HepG2 (cell line): Measurements from ENCODE around the gene IQGAP3. TPM values are rescaled to one million over a fixed set of nuclear protein-coding genes. Genes with fewer than 3 reads are reported as not detected.

Experiments
- ATAC-seq: fragments of 200-7000 bp; cut with Tn5 transposase; 3 replicates; pipeline ENCODE4 v1.9.1; 2020; ENCODE audit warnings: mild to moderate bottlenecking, moderate library complexity
- BruUV-seq: library from RNA; stranded (reverse); fragments of 400-500 nt; replicated peaks from 2 replicates; lab custom pipeline; 2021; lab: Mats Ljungman, UMichigan
- CTCF ChIA-PET: fragments of 300-600 bp; formaldehyde crosslinking; extraction: SDS; loops from one replicate; lab custom pipeline; 2021; ENCODE audit warnings: low total read pairs, inconsistent platforms, low intra/inter-chr PET ratio; lab: Yijun Ruan, JAX
- POLR2A ChIA-PET: fragments of 350-600 bp; sonication (Branson Sonifier 250); formaldehyde crosslinking; loops from one replicate; lab custom pipeline; 2020; ENCODE audit warnings: antibody characterized with exemption, inconsistent platforms; lab: Yijun Ruan, JAX
- DNase-seq: peaks from one replicate; pipeline ENCODE4 v3.0.0-alpha.2; 2015; ENCODE audit warnings: low spot score
- FAIRE-seq: peaks from 3 replicates; lab custom pipeline; 2011; peaks lifted over from hg19 to GRCh38; lab: Jason Lieb, UNC
- H2AFZ ChIP-seq: one replicate; pipeline ENCODE4 v1.6.1; 2011; ENCODE audit warnings: low read length, inconsistent platforms
- H3K27ac ChIP-seq: fragments of 300-600 bp; 3 replicates; pipeline ENCODE4 v1.8.0; 2011; ENCODE audit warnings: mixed run types, mild to moderate bottlenecking, mixed read lengths, low read length, inconsistent platforms; ENCODE audit not compliant: insufficient read depth; ENCODE audit errors: extremely low read length
- H3K27me3 ChIP-seq, 2 experiments: fragments of 200-600 bp in 1 of 2; 2 replicates in 1 of 2; 3 replicates in 1 of 2; pipeline versions ENCODE4 v1.6.0 to v1.8.0; 2011; ENCODE audit warnings: low read length in 2 of 2, mild to moderate bottlenecking in 2 of 2, moderate library complexity in 2 of 2, inconsistent platforms in 1 of 2; ENCODE audit not compliant: insufficient read depth in 2 of 2, control insufficient read depth in 1 of 2
- H3K36me3 ChIP-seq, 2 experiments: fragments of 200-600 bp in 1 of 2; replicated peaks in 1 of 2; 2 replicates in 1 of 2; 3 replicates in 1 of 2; pipeline versions ENCODE4 v1.5.1 to v1.8.0; 2011; ENCODE audit warnings: low read length in 2 of 2, inconsistent platforms in 1 of 2; ENCODE audit not compliant: insufficient read depth in 2 of 2, control insufficient read depth in 1 of 2
- H3K4me1 ChIP-seq: 2 replicates; pipeline ENCODE4 v1.5.1; 2012; ENCODE audit warnings: low read length, inconsistent platforms; ENCODE audit not compliant: insufficient read depth
- H3K4me2 ChIP-seq: 2 replicates; pipeline ENCODE4 v1.6.0; 2011; ENCODE audit warnings: low read depth, low read length, inconsistent platforms
- H3K4me3 ChIP-seq, 3 experiments: fragments of 200-600 bp in 1 of 3; sonication (generic), shearing (Covaris generic) in 1 of 3; replicated peaks in 1 of 3; 2 replicates each; pipeline ENCODE4 v1.5.1; 2011 to 2016; ENCODE audit warnings: low read length in 3 of 3, inconsistent platforms in 2 of 3, low read depth in 2 of 3, mild to moderate bottlenecking in 2 of 3, control low read depth in 1 of 3, mixed read lengths in 1 of 3; ENCODE audit not compliant: insufficient read depth in 1 of 3
- H3K79me2 ChIP-seq: one replicate; pipeline ENCODE4 v1.6.1; 2011; ENCODE audit warnings: low read length, inconsistent platforms; ENCODE audit not compliant: insufficient read depth
- H3K9ac ChIP-seq: 2 replicates; pipeline ENCODE4 v1.6.0; 2011; ENCODE audit warnings: mild to moderate bottlenecking, low read depth, low read length, inconsistent platforms; ENCODE audit not compliant: insufficient read depth
- H3K9me3 ChIP-seq: 2 replicates; pipeline ENCODE4 v1.5.1; 2012; ENCODE audit warnings: mild to moderate bottlenecking, low read length
- H4K20me1 ChIP-seq: 2 replicates; pipeline ENCODE4 v1.6.0; 2011; ENCODE audit warnings: inconsistent platforms, mild to moderate bottlenecking, low read length, moderate library complexity; ENCODE audit not compliant: insufficient read depth
- HOXA9 ChIP-seq: sonication (generic); formaldehyde crosslinking; IDR thresholded peaks from 2 replicates; pipeline ENCODE4 v1.8.1; 2022; ENCODE audit warnings: missing genetic modification reagents, mild to moderate bottlenecking, moderate library complexity, borderline replicate concordance
- KLF16 ChIP-seq, 2 experiments: sonication (generic) in 1 of 2; formaldehyde crosslinking in 1 of 2; IDR thresholded peaks; 2 replicates each; pipeline versions ENCODE4 v1.6.1 to v1.8.0; 2016 to 2023; ENCODE audit warnings: missing genetic modification reagents in 2 of 2, missing compliant biosample characterization in 1 of 2
- MXI1 ChIP-seq: IDR thresholded peaks from 3 replicates; pipeline ENCODE4 v1.6.1; 2012; ENCODE audit warnings: low read depth, low read length, inconsistent platforms, borderline replicate concordance
- RAD21 ChIP-seq: fragments of 450-650 bp; formaldehyde crosslinking; IDR thresholded peaks from 2 replicates; pipeline ENCODE4 v1.5.0; 2020; ENCODE audit warnings: mild to moderate bottlenecking
- TP53 ChIP-seq: sonication (generic); formaldehyde crosslinking; conservative IDR thresholded peaks from 2 replicates; pipeline ENCODE4 v1.4.0; 2020; ENCODE audit warnings: missing genetic modification reagents
- XBP1 ChIP-seq: sonication (generic); formaldehyde crosslinking; IDR thresholded peaks from 2 replicates; pipeline ENCODE4 v1.5.0; 2020; ENCODE audit warnings: missing genetic modification reagents
- ZFP41 ChIP-seq: sonication (generic); formaldehyde crosslinking; IDR thresholded peaks from 2 replicates; pipeline ENCODE4 v1.4.0; 2020; ENCODE audit warnings: mild to moderate bottlenecking, missing genetic modification reagents, borderline replicate concordance
- ZNF589 ChIP-seq: sonication (generic); formaldehyde crosslinking; conservative IDR thresholded peaks from 2 replicates; pipeline ENCODE4 v1.8.0; 2022; ENCODE audit warnings: mild to moderate bottlenecking, moderate library complexity, missing genetic modification reagents
- ZNF75D ChIP-seq: sonication (generic); formaldehyde crosslinking; IDR thresholded peaks from 2 replicates; pipeline ENCODE4 v1.8.1; 2023; ENCODE audit warnings: missing genetic modification reagents, mild to moderate bottlenecking, borderline replicate concordance
- ZNF766 ChIP-seq: sonication (generic); formaldehyde crosslinking; IDR thresholded peaks from 2 replicates; pipeline ENCODE4 v1.5.0; 2020; ENCODE audit warnings: missing genetic modification reagents, borderline replicate concordance
- ZNF781 ChIP-seq: sonication (generic); formaldehyde crosslinking; IDR thresholded peaks from 2 replicates; pipeline ENCODE4 v1.5.1; 2020; ENCODE audit warnings: borderline replicate concordance, mild to moderate bottlenecking, missing genetic modification reagents; ENCODE audit errors: not compliant biosample characterization
- WGBS: methylation state at CpG from one replicate; pipeline ENCODE4 v1.1.6; 2017; ENCODE audit warnings: low lambda C conversion rate; 5-methylcytosine and 5-hydroxymethylcytosine counted together
- in situ Hi-C: cut with HindIII; loops from 2 replicates; pipeline ENCODE4 v1.10.0; 2017; ENCODE audit warnings: low pct_unique_long_range_greater_than_20kb; ENCODE audit not compliant: extremely low pct_ligation_motif_present
- intact Hi-C: fragments of 100-400 bp; cut with micrococcal nuclease; formaldehyde crosslinking; loops from one replicate; pipeline ENCODE4 v1.10.0; 2022; ENCODE audit not compliant: unreplicated experiment
- polyA plus RNA-seq, 8 experiments: library from polyadenylated mRNA; depleted of rRNA in 3 of 8; stranded (reverse) in 7 of 8; unstranded in 1 of 8; fragments of >200 nt; fragmentation: Illumina TruSeq in 4 of 8; extraction: Trizol in 4 of 8; gene quantifications; 2 replicates each; pipeline versions ENCODE4 v1.2.1 to v1.2.3, GENCODE V29; 2011 to 2016; ENCODE audit warnings: low read depth in 4 of 8, missing spikeins in 1 of 8, mixed read lengths in 1 of 8; ENCODE audit not compliant: insufficient read depth in 1 of 8
- total RNA-seq, 5 experiments: library from RNA; depleted of rRNA; stranded (reverse); fragments of >200 nt; fragmentation: Illumina TruSeq; extraction: Trizol; gene quantifications; 2 replicates each; pipeline ENCODE4 v1.2.3, GENCODE V29; 2016; ENCODE audit warnings: low read depth in 1 of 5
- TF ChIP-seq, protein P1 (sequence below): sonication (generic); formaldehyde crosslinking; IDR thresholded peaks from 2 replicates; pipeline ENCODE4 v1.5.0; 2020; ENCODE audit warnings: missing genetic modification reagents

IQGAP3 gene
- total and polyA plus RNA-seq, 2 of the 13 experiments (the other 11 are each of a cell fraction or from before 2014, with no cell fraction given), result 13.5 to 14.1 TPM

DNA sequence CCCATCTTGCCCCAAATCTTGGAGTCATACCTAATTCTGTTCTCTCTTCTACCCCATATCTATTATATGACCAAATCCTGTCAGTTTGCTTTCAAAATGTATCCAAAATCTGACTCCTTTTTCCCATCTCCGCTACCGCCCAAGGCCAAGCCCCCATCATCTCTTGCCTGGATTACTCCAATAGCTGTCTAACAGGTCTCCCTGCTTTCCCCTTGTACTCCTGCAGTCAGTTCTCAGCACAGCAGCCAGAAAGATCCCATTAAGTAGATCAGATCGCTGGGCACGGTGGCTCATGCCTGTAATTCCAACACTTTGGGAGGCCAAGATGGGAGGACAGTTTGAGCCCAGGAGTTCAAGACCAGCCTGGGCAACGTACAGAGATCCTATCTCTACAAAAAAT is 19.8 kb downstream of the IQGAP3 start:
- Histone ChIP-seq H3K27me3 (no peaks in the 10 kb centered on the region), H3K9me3 (no peaks in the 10 kb centered on the region), H3K4me1 (peaks cover 15% of the 10 kb centered on the region), H3K4me3 (no peak overlapping the region), H3K27ac (no peak overlapping the region), H4K20me1 (no peaks in the 10 kb centered on the region), H3K9ac (no peak overlapping the region), H3K79me2 (no peaks in the 10 kb centered on the region), H2AFZ (no peak overlapping the region), H3K36me3 (peaks cover 7 to 39% of the 10 kb centered on the region in 2 experiments; a peak in 4 of 5 replicates), H3K4me2 (no peak overlapping the region)
- POLR2A ChIA-PET, result no interaction called here
- FAIRE-seq (no peak), DNase-seq (no peak), ATAC-seq (no peak)
- CTCF ChIA-PET, result no interaction called here
- 80% methylated on average over 5 of the region's 5 CpGs for WGBS
- BruUV-seq, result no TSS peak
- no peak for TF ChIP-seq ZNF75D (CRISPR knock-in tag)
- TF ChIP-seq HOXA9 (CRISPR knock-in tag), result 0 out of 2 replicates have a peak, but pooled peaks have one; percentile 31
- TF ChIP-seq ZNF766, result no peak
- TF ChIP-seq ZNF589 (CRISPR knock-in tag), result no peak
- intact Hi-C loops (no loop called here), in situ Hi-C loops (no loop called here)

DNA sequence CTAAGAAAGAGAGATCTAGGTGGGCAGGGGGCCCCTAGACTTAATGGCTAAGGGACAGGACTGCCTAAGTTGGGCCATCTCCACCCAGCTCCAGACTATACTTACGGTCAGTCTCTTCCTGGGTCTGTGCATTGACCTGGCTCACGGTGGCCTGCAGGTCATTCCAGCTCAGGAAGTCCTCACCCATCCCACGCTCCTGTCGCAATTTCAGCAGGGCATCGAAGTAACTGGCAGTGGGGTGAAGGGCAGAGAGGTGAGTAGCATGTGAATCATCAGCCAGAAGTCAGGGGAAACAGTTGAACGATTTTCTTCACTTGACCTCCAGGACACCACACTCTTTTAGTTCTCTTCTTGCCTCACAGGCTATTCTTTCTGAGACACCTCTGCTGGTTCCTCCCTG is 20.5 kb downstream of the IQGAP3 start:
- Histone ChIP-seq H2AFZ (no peak overlapping the region), H3K9ac (no peak overlapping the region), H3K4me2 (no peak overlapping the region), H3K9me3 (no peaks in the 10 kb centered on the region), H3K79me2 (no peaks in the 10 kb centered on the region), H3K27ac (no peak overlapping the region)
- no TSS peak for BruUV-seq
- DNase-seq, result no peak
- TF ChIP-seq TP53 (CRISPR knock-in tag) (no peak), KLF16 (CRISPR knock-in tag; IDR thresholded peaks at IDR 0.05) (no peak), XBP1 (CRISPR knock-in tag) (no peak), RAD21 (no peak), ZNF781 (no peak), MXI1 (no peak), ZFP41 (CRISPR knock-in tag) (no peak)
- TF ChIP-seq, protein P1, sequence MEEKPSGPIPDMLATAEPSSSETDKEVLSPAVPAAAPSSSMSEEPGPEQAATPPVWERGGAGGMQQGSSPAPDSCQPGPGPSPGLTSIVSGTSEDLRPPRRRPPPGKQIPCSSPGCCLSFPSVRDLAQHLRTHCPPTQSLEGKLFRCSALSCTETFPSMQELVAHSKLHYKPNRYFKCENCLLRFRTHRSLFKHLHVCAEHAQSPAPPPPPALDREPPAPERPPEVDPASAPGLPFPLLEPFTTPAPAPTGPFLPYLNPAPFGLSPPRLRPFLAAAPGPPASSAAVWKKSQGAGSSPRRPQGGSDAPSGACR (CRISPR knock-in tag), result no peak
- TF ChIP-seq, all 625 proteins: peak for 0
- POLR2A ChIA-PET, result interaction anchor here (1.0 to 1.2 kb wide), 3 partner anchors 51 to 106 kb away, joined by 3 read pairs; no protein-coding TSS in a partner anchor
- intact Hi-C loops, result loop anchor here (1.0 kb wide), 1 partner anchor 20 kb away; the partner anchor contains the start of gene IQGAP3
- no peaks in the 10 kb centered on the region for H3K27me3 ChIP-seq
- in situ Hi-C loops, result no loop called here
- ATAC-seq (no peak), FAIRE-seq (no peak)
- 56% methylated on average over 1 of the region's 6 CpGs for WGBS
- CTCF ChIA-PET, result no interaction called here
- peaks cover 7 to 44% of the 10 kb centered on the region in 2 experiments; a peak in 4 of 5 replicates for H3K36me3 ChIP-seq
- peaks cover 15% of the 10 kb centered on the region for H3K4me1 ChIP-seq
- no peaks in the 10 kb centered on the region for H4K20me1 ChIP-seq
- H3K4me3 ChIP-seq, result no peak overlapping the region
